HepG2 (cell line): ENCODE data around the gene GNA14. TPM values are rescaled to one million over a fixed set of nuclear protein-coding genes. Genes with fewer than 3 reads are reported as not detected.

Source experiments
- AKNA ChIP-seq: sonication (generic); formaldehyde crosslinking; IDR thresholded peaks from 2 replicates; pipeline ENCODE4 v1.4.0; 2020; ENCODE audit warnings: missing genetic modification reagents, borderline replicate concordance
- ATF2 ChIP-seq: sonication (generic); formaldehyde crosslinking; IDR thresholded peaks from 2 replicates; pipeline ENCODE4 v1.4.0; 2020; ENCODE audit warnings: missing genetic modification reagents
- FOSL2 ChIP-seq: sonication (generic); formaldehyde crosslinking; IDR thresholded peaks from 2 replicates; pipeline ENCODE4 v1.4.0; 2020; ENCODE audit warnings: missing genetic modification reagents
- FOXA1 ChIP-seq, 2 experiments: fragments of 450-650 bp in 1 of 2; sonication (generic) in 1 of 2; formaldehyde crosslinking in 1 of 2; IDR thresholded peaks; 2 replicates each; pipeline versions ENCODE4 v1.4.0 to v1.6.1; 2016 to 2020; ENCODE audit warnings: missing genetic modification reagents in 1 of 2
- NR2F6 ChIP-seq, 2 experiments: IDR thresholded peaks; 2 replicates each; pipeline ENCODE4 v1.6.1; 2016; ENCODE audit warnings: antibody characterized with exemption in 1 of 2, mild to moderate bottlenecking in 1 of 2
- PHF21A ChIP-seq: sonication (generic); formaldehyde crosslinking; IDR thresholded peaks from 2 replicates; pipeline ENCODE4 v1.5.0; 2020; ENCODE audit warnings: mild to moderate bottlenecking, missing genetic modification reagents
- PPARG ChIP-seq: conservative IDR thresholded peaks from 2 replicates; pipeline ENCODE4 v1.6.1; 2016; ENCODE audit warnings: missing biosample characterization, missing genetic modification reagents
- RARA ChIP-seq: IDR thresholded peaks from 2 replicates; pipeline ENCODE4 v1.6.1; 2016; ENCODE audit warnings: missing genetic modification reagents, missing compliant biosample characterization
- YY1 ChIP-seq: IDR thresholded peaks from 2 replicates; pipeline ENCODE4 v1.6.1; 2011; ENCODE audit warnings: low read length, low read depth, moderate library complexity, mild to moderate bottlenecking; ENCODE audit not compliant: insufficient read depth, insufficient replicate concordance
- ZNF781 ChIP-seq: sonication (generic); formaldehyde crosslinking; IDR thresholded peaks from 2 replicates; pipeline ENCODE4 v1.5.1; 2020; ENCODE audit warnings: borderline replicate concordance, mild to moderate bottlenecking, missing genetic modification reagents; ENCODE audit errors: not compliant biosample characterization
- ZNF788 ChIP-seq: sonication (generic); formaldehyde crosslinking; IDR thresholded peaks from 2 replicates; pipeline ENCODE4 v1.5.0; 2020; ENCODE audit warnings: mild to moderate bottlenecking, missing genetic modification reagents, borderline replicate concordance
- polyA plus RNA-seq, 8 experiments: library from polyadenylated mRNA; depleted of rRNA in 3 of 8; stranded (reverse) in 7 of 8; unstranded in 1 of 8; fragments of >200 nt; fragmentation: Illumina TruSeq in 4 of 8; extraction: Trizol in 4 of 8; gene quantifications; 2 replicates each; pipeline versions ENCODE4 v1.2.1 to v1.2.3, GENCODE V29; 2011 to 2016; ENCODE audit warnings: low read depth in 4 of 8, missing spikeins in 1 of 8, mixed read lengths in 1 of 8; ENCODE audit not compliant: insufficient read depth in 1 of 8
- total RNA-seq, 5 experiments: library from RNA; depleted of rRNA; stranded (reverse); fragments of >200 nt; fragmentation: Illumina TruSeq; extraction: Trizol; gene quantifications; 2 replicates each; pipeline ENCODE4 v1.2.3, GENCODE V29; 2016; ENCODE audit warnings: low read depth in 1 of 5
- TF ChIP-seq, protein P1 (sequence below): sonication (generic); formaldehyde crosslinking; IDR thresholded peaks from 2 replicates; pipeline ENCODE4 v1.5.0; 2020; ENCODE audit warnings: mild to moderate bottlenecking, missing genetic modification reagents
- TF ChIP-seq, protein P2 (sequence below): sonication (generic); formaldehyde crosslinking; IDR thresholded peaks from 2 replicates; pipeline ENCODE4 v1.4.0; 2020; ENCODE audit warnings: missing genetic modification reagents, borderline replicate concordance
- TF ChIP-seq, protein P3 (sequence below): IDR thresholded peaks from 2 replicates; pipeline ENCODE4 v1.6.1; 2012; ENCODE audit warnings: low read depth, low read length, improper control_type of control experiment

GNA14 gene
- total and polyA plus RNA-seq, 2 of the 13 experiments (the other 11 are each of a cell fraction or from before 2014, with no cell fraction given) = not detected

- TF ChIP-seq PHF21A (CRISPR knock-in tag) (0 out of 2 replicates have a peak, but pooled peaks have one; percentile 37), ZNF781 (CRISPR knock-in tag) (no peak), RARA (CRISPR knock-in tag) (peak; percentile 94), AKNA (no peak), NR2F6 (IDR thresholded peaks at IDR 0.05) (peak; percentile 96), NR2F6 (CRISPR knock-in tag; IDR thresholded peaks at IDR 0.05) (peak; percentile 90), ATF2 (CRISPR knock-in tag) (0 out of 2 replicates have a peak, but pooled peaks have one; percentile 11), PPARG (peak; percentile 56; the same call in 1 of the 2 replicates), ZNF788 (no peak), FOXA1 (IDR thresholded peaks at IDR 0.05) (peak; percentile 84), FOXA1 (CRISPR knock-in tag; IDR thresholded peaks at IDR 0.05) (peak; percentile 94), FOSL2 (peak; percentile 25; the same call in 1 of the 2 replicates), YY1 (no peak)
- TF ChIP-seq, protein P1, sequence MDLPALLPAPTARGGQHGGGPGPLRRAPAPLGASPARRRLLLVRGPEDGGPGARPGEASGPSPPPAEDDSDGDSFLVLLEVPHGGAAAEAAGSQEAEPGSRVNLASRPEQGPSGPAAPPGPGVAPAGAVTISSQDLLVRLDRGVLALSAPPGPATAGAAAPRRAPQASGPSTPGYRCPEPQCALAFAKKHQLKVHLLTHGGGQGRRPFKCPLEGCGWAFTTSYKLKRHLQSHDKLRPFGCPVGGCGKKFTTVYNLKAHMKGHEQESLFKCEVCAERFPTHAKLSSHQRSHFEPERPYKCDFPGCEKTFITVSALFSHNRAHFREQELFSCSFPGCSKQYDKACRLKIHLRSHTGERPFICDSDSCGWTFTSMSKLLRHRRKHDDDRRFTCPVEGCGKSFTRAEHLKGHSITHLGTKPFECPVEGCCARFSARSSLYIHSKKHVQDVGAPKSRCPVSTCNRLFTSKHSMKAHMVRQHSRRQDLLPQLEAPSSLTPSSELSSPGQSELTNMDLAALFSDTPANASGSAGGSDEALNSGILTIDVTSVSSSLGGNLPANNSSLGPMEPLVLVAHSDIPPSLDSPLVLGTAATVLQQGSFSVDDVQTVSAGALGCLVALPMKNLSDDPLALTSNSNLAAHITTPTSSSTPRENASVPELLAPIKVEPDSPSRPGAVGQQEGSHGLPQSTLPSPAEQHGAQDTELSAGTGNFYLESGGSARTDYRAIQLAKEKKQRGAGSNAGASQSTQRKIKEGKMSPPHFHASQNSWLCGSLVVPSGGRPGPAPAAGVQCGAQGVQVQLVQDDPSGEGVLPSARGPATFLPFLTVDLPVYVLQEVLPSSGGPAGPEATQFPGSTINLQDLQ (CRISPR knock-in tag) = no peak
- TF ChIP-seq, protein P2, sequence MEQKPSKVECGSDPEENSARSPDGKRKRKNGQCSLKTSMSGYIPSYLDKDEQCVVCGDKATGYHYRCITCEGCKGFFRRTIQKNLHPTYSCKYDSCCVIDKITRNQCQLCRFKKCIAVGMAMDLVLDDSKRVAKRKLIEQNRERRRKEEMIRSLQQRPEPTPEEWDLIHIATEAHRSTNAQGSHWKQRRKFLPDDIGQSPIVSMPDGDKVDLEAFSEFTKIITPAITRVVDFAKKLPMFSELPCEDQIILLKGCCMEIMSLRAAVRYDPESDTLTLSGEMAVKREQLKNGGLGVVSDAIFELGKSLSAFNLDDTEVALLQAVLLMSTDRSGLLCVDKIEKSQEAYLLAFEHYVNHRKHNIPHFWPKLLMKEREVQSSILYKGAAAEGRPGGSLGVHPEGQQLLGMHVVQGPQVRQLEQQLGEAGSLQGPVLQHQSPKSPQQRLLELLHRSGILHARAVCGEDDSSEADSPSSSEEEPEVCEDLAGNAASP (CRISPR knock-in tag) = peak; percentile 57; the same call in 1 of the 2 replicates
- TF ChIP-seq, protein P3, sequence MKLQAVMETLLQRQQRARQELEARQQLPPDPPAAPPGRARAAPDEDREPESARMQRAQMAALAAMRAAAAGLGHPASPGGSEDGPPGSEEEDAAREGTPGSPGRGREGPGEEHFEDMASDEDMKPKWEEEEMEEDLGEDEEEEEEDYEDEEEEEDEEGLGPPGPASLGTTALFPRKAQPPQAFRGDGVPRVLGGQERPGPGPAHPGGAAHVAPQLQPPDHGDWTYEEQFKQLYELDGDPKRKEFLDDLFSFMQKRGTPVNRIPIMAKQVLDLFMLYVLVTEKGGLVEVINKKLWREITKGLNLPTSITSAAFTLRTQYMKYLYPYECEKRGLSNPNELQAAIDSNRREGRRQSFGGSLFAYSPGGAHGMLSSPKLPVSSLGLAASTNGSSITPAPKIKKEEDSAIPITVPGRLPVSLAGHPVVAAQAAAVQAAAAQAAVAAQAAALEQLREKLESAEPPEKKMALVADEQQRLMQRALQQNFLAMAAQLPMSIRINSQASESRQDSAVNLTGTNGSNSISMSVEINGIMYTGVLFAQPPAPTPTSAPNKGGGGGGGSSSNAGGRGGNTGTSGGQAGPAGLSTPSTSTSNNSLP = peak; percentile 92
These were observed 135.2 kb downstream of the GNA14 start (continued) for GRCh38 chr9:77512876-77513275.
